Cardiac fibroblast (primary cell): ENCODE measurements around the gene ENAM.

Experiments
- DNase-seq, 2 donors: peaks; one replicate each; pipeline versions ENCODE4 v3.0.0 to v3.0.0-alpha.2; 2010; ENCODE audit warnings: low read depth in 2 of 2
- H3K4me3 ChIP-seq, 2 donors: replicated peaks in 1 of 2; 1 replicate in 1 of 2; 2 replicates in 1 of 2; pipeline ENCODE4 v1.5.1; 2011; ENCODE audit warnings: low read depth in 2 of 2, low read length in 2 of 2, mild to moderate bottlenecking in 2 of 2, moderate library complexity in 1 of 2
- TF ChIP-seq, protein P1 (sequence below): IDR thresholded peaks from one replicate; pipeline ENCODE4 v1.5.1; 2011; ENCODE audit warnings: low read depth, mild to moderate bottlenecking, low read length, inconsistent platforms

The ENAM gene

DNA sequence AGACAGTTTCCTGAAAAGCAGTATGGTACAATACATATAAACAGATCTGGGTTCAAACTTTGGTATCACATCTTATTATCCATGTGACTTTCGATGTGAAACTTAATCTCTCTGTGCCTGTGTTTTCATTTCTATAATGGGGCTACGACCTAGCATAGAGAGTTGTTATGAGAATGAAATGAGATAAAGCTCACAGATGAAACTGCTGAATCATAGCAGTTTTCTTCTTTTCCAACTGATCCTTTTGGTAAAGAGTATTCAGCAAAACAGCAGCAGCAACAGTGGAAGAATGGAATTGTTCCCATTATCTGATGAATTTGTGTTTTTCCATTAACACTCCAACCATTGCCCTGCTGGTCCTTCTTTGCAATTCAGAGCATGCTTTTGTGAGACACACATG, 20.2 kb upstream of the ENAM start:
- DNase-seq: no peak
- no peak overlapping the region for H3K4me3 ChIP-seq
- TF ChIP-seq, protein P1, sequence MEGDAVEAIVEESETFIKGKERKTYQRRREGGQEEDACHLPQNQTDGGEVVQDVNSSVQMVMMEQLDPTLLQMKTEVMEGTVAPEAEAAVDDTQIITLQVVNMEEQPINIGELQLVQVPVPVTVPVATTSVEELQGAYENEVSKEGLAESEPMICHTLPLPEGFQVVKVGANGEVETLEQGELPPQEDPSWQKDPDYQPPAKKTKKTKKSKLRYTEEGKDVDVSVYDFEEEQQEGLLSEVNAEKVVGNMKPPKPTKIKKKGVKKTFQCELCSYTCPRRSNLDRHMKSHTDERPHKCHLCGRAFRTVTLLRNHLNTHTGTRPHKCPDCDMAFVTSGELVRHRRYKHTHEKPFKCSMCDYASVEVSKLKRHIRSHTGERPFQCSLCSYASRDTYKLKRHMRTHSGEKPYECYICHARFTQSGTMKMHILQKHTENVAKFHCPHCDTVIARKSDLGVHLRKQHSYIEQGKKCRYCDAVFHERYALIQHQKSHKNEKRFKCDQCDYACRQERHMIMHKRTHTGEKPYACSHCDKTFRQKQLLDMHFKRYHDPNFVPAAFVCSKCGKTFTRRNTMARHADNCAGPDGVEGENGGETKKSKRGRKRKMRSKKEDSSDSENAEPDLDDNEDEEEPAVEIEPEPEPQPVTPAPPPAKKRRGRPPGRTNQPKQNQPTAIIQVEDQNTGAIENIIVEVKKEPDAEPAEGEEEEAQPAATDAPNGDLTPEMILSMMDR: no peak

DNA sequence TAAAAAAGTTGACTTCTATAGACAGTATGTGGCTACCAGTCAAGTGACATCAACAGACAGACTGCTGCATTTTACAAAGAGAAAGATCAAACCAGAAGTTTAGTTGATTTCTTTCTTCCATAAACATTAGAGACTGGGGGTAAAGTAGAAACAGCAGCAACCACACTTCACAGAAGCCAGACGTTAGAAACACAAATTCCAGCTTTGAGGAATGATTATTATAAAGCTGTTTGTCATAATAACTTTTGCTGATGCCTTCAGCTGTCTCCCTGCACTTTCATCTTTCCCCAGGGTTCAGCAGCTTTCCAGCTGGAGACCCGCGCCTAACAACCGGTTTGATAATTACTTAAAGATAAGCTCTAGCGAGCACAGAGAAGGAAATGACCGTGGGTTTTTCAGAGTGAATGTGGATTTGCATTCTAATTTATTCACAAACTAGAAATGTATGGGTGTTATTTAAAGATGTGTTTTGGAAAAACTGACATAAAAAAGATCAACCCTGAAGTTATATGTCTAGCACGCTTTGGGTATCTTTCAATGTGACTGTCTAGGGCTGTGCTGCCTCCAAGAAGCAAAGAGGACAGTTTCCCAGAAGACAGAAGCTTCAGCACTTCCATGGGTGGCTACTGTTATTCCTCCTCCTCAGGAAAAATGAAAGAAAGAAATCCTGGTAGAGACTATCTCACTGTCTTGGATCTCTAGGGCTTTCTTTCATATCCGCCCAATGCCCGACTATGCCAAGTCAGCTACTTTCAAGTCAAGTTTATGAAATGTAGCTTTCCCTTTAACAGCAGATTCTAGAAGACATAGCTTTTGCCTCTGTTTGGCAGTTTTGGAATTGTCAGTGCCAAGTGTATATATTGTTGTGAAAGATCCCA, 15.0 kb upstream of the ENAM start:
- TF ChIP-seq, protein P1: no peak
- peak; percentile 33 to 41 for DNase-seq
- peak overlapping the region in 1 of 2 donors; percentile 22 for H3K4me3 ChIP-seq

DNA sequence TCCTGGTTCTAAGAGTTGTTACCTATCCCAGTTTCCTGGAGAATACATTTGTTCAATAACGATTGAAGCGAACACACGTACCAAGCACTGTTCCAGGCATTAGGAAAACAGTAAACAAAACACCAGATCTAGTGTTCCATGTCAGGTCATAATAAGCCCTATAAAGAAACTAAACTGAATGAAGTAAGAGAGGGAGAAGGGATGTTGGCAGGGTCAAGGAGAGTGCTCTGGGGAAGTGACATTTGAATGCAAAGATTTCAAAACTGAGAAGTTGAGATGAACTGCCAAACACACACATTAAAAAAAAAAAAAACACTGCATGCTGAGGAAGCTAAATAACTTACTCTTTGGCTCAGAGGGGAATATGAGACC, 14.4 kb upstream of the ENAM start:
- peak overlapping the region in 1 of 2 donors; percentile 22 for H3K4me3 ChIP-seq
- no peak for DNase-seq
- TF ChIP-seq, protein P1: no peak

DNA sequence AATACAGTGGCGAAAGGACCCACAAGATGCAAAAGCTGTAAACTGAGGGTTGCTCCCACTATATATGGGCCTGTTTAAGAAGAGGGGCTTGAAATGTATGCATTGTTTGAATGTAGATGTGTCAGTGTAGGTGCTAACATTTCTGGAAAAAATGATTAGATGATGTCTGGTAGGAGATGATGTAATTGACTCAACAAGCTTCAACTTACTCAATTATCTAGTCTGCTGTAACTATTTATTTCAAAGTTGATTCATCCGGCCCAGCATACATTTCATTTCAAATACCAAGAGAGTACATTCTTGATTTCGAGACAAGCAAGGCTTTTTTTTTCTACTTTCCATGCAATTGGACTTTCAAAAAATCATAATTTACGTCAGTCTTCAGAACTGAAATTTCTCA, 9.3 kb upstream of the ENAM start:
- no peak overlapping the region for H3K4me3 ChIP-seq
- TF ChIP-seq, protein P1: no peak
- no peak for DNase-seq

DNA sequence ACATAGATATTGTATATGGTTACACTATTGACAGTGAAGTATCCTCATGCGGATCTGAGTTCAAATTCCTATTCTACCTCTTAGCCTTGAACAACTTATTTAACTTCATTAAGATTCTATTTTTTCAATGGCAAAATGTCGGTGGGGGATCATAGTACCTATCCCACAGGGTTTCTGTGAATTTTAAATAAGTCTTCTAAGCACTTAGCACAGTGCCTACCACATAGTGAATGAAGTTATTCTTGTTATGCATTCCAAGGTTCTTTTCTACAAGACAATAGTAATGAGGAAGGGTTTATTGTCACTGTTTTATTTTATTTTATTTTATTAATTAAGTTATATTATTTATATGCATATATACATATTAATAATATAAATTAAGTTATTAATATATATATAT, 8.8 kb upstream of the ENAM start:
- no peak for DNase-seq
- TF ChIP-seq, protein P1: no peak
- H3K4me3 ChIP-seq: no peak overlapping the region

DNA sequence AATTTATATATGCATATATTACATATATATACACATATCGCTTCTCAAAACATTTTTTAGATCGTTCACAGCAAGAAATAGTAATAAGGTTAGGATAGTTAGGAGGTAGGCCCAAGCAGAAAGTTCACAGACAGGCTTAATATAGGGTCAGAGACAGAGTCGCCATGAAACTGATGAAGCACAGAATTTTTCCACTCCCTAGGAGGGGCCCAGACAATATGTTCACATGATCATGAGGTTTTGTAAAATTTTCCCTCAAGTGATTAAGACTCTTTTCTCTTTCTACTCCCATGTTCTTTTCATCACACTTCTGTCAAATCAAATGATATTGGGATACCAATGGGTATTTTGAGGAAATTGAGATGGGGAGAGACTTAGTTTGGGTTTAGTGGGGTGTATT, 5.2 kb upstream of the ENAM start:
- no peak overlapping the region for H3K4me3 ChIP-seq
- TF ChIP-seq, protein P1: no peak
- no peak for DNase-seq
